Spleen (tissue), 11 donors: ENCODE data around the gene EXTL2. TPM values are rescaled to one million over a fixed set of nuclear protein-coding genes. Genes with fewer than 3 reads are reported as not detected.
"Not testable (repeated sequence)": the region's sequence is repeated elsewhere in the genome, so short reads cannot be mapped to it uniquely, and the experiment has no call there.

Experiments used
- DNase-seq: peaks from one replicate; pipeline ENCODE4 v3.0.0-alpha.2; 2020
- H3K27ac ChIP-seq, 8 donors: fragments of 200-600 bp; sonication (generic) in 7 of 8; 1 replicate in 4 of 8; 2 replicates in 4 of 8; pipeline versions ENCODE4 v1.5.0 to v1.8.0; 2016 to 2021; ENCODE audit warnings: inconsistent platforms in 4 of 8, mild to moderate bottlenecking in 4 of 8, moderate library complexity in 1 of 8
- H3K27me3 ChIP-seq, 7 donors: fragments of 200-600 bp; sonication (generic) in 6 of 7; replicated peaks in 1 of 7; 1 replicate in 4 of 7; 2 replicates in 3 of 7; pipeline versions ENCODE4 v1.5.0 to v1.8.0; 2016 to 2021; ENCODE audit warnings: inconsistent platforms in 3 of 7, mild to moderate bottlenecking in 1 of 7
- H3K36me3 ChIP-seq, 6 donors: fragments of 200-600 bp; sonication (generic) in 5 of 6; 1 replicate in 4 of 6; 2 replicates in 2 of 6; pipeline versions ENCODE4 v1.5.0 to v1.8.0; 2016 to 2021; ENCODE audit warnings: inconsistent platforms in 2 of 6
- H3K4me1 ChIP-seq, 6 donors: fragments of 200-600 bp; sonication (generic) in 5 of 6; 1 replicate in 3 of 6; 2 replicates in 3 of 6; pipeline versions ENCODE4 v1.5.0 to v1.8.0; 2016 to 2021; ENCODE audit warnings: inconsistent platforms in 3 of 6
- H3K4me3 ChIP-seq, 8 donors: fragments of 200-600 bp; sonication (generic) in 7 of 8; 1 replicate in 4 of 8; 2 replicates in 4 of 8; pipeline versions ENCODE4 v1.5.0 to v1.8.0; 2016 to 2021; ENCODE audit warnings: inconsistent platforms in 4 of 8, mild to moderate bottlenecking in 4 of 8, moderate library complexity in 2 of 8
- H3K9me3 ChIP-seq, 8 donors: fragments of 200-600 bp; sonication (generic) in 7 of 8; 1 replicate in 4 of 8; 2 replicates in 4 of 8; pipeline versions ENCODE4 v1.5.0 to v1.8.0; 2016 to 2021; ENCODE audit warnings: inconsistent platforms in 4 of 8
- CTCF ChIP-seq, 11 experiments: fragments of 200-600 bp in 7 of 11; fragments of 450-650 bp in 4 of 11; sonication (generic) in 4 of 11; IDR thresholded peaks in 8 of 11; conservative IDR thresholded peaks in 3 of 11; 1 replicate in 7 of 11; 2 replicates in 4 of 11; pipeline versions ENCODE4 v1.4.0 to v1.8.0; 2016 to 2021; ENCODE audit warnings: antibody characterized with exemption in 11 of 11, inconsistent platforms in 4 of 11, mild to moderate bottlenecking in 1 of 11
- POLR2A ChIP-seq, 3 donors: fragments of 450-650 bp; IDR thresholded peaks; one replicate each; pipeline ENCODE4 v1.5.1; 2017; ENCODE audit warnings: antibody characterized with exemption in 3 of 3, mild to moderate bottlenecking in 1 of 3
- POLR2AphosphoS5 ChIP-seq, 3 donors: sonication (generic); formaldehyde crosslinking; IDR thresholded peaks; one replicate each; pipeline ENCODE4 v1.5.1; 2017; ENCODE audit warnings: antibody characterized with exemption in 3 of 3
- WGBS, 5 donors: extraction: QIAGEN DNeasy Blood & Tissue Kit in 3 of 5; methylation state at CpG; one replicate each; pipeline versions ENCODE4 v1.1.5 to v1.1.7; 2013 to 2018; 5-methylcytosine and 5-hydroxymethylcytosine counted together
- intact Hi-C: fragments of 100-400 bp; cut with DNase I; formaldehyde crosslinking; loops from one replicate; pipeline ENCODE4 v1.15.0; 2023; ENCODE audit warnings: low total_unique reads
- polyA plus RNA-seq, 3 donors: library from polyadenylated mRNA; stranded (reverse); fragments of 200-250 nt; gene quantifications; one replicate each; pipeline ENCODE4 v1.2.1, GENCODE V29; 2013
- total RNA-seq, 7 donors: library from RNA; depleted of rRNA in 3 of 7; stranded (reverse); fragments of >200 nt in 3 of 7; fragmentation: NEBNext Ultra II Directional in 4 of 7; extraction: Animal tissue kit (Norgen Biotek cat#: 25700) in 4 of 7; gene quantifications; one replicate each; pipeline versions ENCODE4 v1.1.0 to v1.2.1, GENCODE V29; 2016 to 2021
- donor health status: healthy with polysubstance abuse.
- donor health status: DM: no; HTN: no; CAD: no; lungs with moderate emphysema.
- donor health status: DM: no; HTN: no; CAD: no.
- donor health status: Bipolar disorder and iron deficiency.
- donor health status: healthy.
- donor health status: DM: no; HTN: no; CAD: no.
- donor health status: DM: yes; HTN: yes; CAD: no.

EXTL2 gene
- total and polyA plus RNA-seq, 10 donors = 5.0 to 14.1 (median 8.4) TPM

GRCh38 chr1:100893718-100894117, 924 bp downstream of the EXTL2 start:
- intact Hi-C loops = no loop called here
- H3K27me3 ChIP-seq = no peaks in the 10 kb centered on the region
- H3K9me3 ChIP-seq = peaks cover 0 to 23% (median 17%) of the 10 kb centered on the region in 8 donors
- peaks cover 15 to 44% (median 35%) of the 10 kb centered on the region in 6 donors for H3K4me1 ChIP-seq
- no peak overlapping the region for H3K27ac ChIP-seq
- peaks cover 0 to 11% (median under 1%) of the 10 kb centered on the region in 6 donors for H3K36me3 ChIP-seq
- peak overlapping the region in 5 of 8 donors; percentile 84 to 98 (median 89) for H3K4me3 ChIP-seq
- DNase-seq = no peak
- WGBS, 5 donors = 44 to 62% (median 53%) methylated on average over 2 of the region's 2 CpGs
- TF ChIP-seq CTCF (IDR thresholded peaks at IDR 0.05 in 8 of 11, conservative IDR thresholded peaks at IDR 0.05 in 3 of 11) (no peak), POLR2AphosphoS5 (IDR thresholded peaks at IDR 0.05) (no peak), POLR2A (IDR thresholded peaks at IDR 0.05) (no peak)

GRCh38 chr1:100892554-100892953, 2.1 kb downstream of the EXTL2 start:
- no peaks in the 10 kb centered on the region for H3K36me3 ChIP-seq
- DNase-seq = no peak
- no peaks in the 10 kb centered on the region for H3K27me3 ChIP-seq
- no peak overlapping the region for H3K4me3 ChIP-seq
- H3K4me1 ChIP-seq = peaks cover 6 to 33% (median 24%) of the 10 kb centered on the region in 6 donors
- intact Hi-C loops = no loop called here
- H3K9me3 ChIP-seq = peaks cover 0 to 24% (median 17%) of the 10 kb centered on the region in 8 donors
- H3K27ac ChIP-seq = no peak overlapping the region
- WGBS, 5 donors = 94 to 98% (median 94%) methylated on average over 3 of the region's 3 CpGs
- TF ChIP-seq POLR2AphosphoS5 (IDR thresholded peaks at IDR 0.05) (no peak), CTCF (IDR thresholded peaks at IDR 0.05 in 8 of 11, conservative IDR thresholded peaks at IDR 0.05 in 3 of 11) (no peak), POLR2A (IDR thresholded peaks at IDR 0.05) (no peak)

- H3K4me1 ChIP-seq = peaks cover 0 to 21% (median 13%) of the 10 kb centered on the region in 6 donors
- DNase-seq = no peak
- H3K27me3 ChIP-seq = no peaks in the 10 kb centered on the region
- no peak for TF ChIP-seq CTCF (IDR thresholded peaks at IDR 0.05 in 8 of 11, conservative IDR thresholded peaks at IDR 0.05 in 3 of 11)
- no peak for TF ChIP-seq POLR2A (IDR thresholded peaks at IDR 0.05)
- TF ChIP-seq POLR2AphosphoS5 (IDR thresholded peaks at IDR 0.05) = no peak
- intact Hi-C loops = no loop called here
- H3K4me3 ChIP-seq = no peak overlapping the region
- WGBS, 5 donors = 97 to 100% (median 98%) methylated on average over 1 of the region's 1 CpG
- H3K36me3 ChIP-seq = no peaks in the 10 kb centered on the region
- no peak overlapping the region for H3K27ac ChIP-seq
- H3K9me3 ChIP-seq = peaks cover 0 to 24% (median 17%) of the 10 kb centered on the region in 8 donors
Measured at GRCh38 chr1:100891380-100891779, 3.3 kb downstream of the EXTL2 start.

GRCh38 chr1:100889869-100890482, 4.7 kb downstream of the EXTL2 start:
- H3K27ac ChIP-seq, H3K36me3 ChIP-seq, H3K27me3 ChIP-seq, intact Hi-C loops, DNase-seq, H3K4me3 ChIP-seq: not testable (repeated sequence)
- Histone ChIP-seq H3K4me1 (peaks cover 0 to 20% (median 13%) of the 10 kb centered on the region in 6 donors), H3K9me3 (peaks cover 0 to 24% (median 17%) of the 10 kb centered on the region in 8 donors)
- WGBS, 5 donors = 91 to 100% (median 95%) methylated on average over 2 of the region's 2 CpGs

GRCh38 chr1:100889007-100889406, 5.6 kb downstream of the EXTL2 start:
- DNase-seq, H3K36me3 ChIP-seq, H3K4me3 ChIP-seq, intact Hi-C loops, H3K27ac ChIP-seq, H3K27me3 ChIP-seq: not testable (repeated sequence)
- Histone ChIP-seq H3K9me3 (peaks cover 0 to 24% (median 17%) of the 10 kb centered on the region in 8 donors), H3K4me1 (peaks cover 0 to 12% (median 8%) of the 10 kb centered on the region in 6 donors)
- 83 to 97% (median 95%) methylated on average over 1 of the region's 1 CpG for WGBS, 5 donors
